PC-3 (cell line): Measurements from ENCODE around the gene EXOC8. TPM values are rescaled to one million over a fixed set of nuclear protein-coding genes. Genes with fewer than 3 reads are reported as not detected.

Experiments used
- ATAC-seq: fragments of 200-7000 bp; cut with Tn5 transposase; 2 replicates; pipeline ENCODE4 v1.9.1; 2020; ENCODE audit warnings: mild to moderate bottlenecking, moderate library complexity
- BruUV-seq: library from RNA; stranded (reverse); fragments of 400-500 nt; replicated peaks from 2 replicates; lab custom pipeline; 2021; lab: Mats Ljungman, UMichigan
- CTCF ChIA-PET: fragments of 300-600 bp; sonication (Branson Sonifier 250); formaldehyde crosslinking; loops from one replicate; lab custom pipeline; 2022; ENCODE audit warnings: antibody characterized with exemption; lab: Charles Lee
- POLR2A ChIA-PET: fragments of 300-600 bp; sonication (Branson Sonifier 250); formaldehyde crosslinking; loops from one replicate; lab custom pipeline; 2022; ENCODE audit warnings: antibody characterized with exemption; ENCODE audit not compliant: unreplicated experiment; lab: Charles Lee
- DNase-seq: peaks from one replicate; pipeline ENCODE4 v3.0.0-alpha.2; 2015
- H2AFZ ChIP-seq: fragments of 300-600 bp; sonication (generic); 2 replicates; pipeline ENCODE4 v1.6.0; 2016; ENCODE audit warnings: antibody characterized with exemption, low read length
- H3F3A ChIP-seq: fragments of 300-600 bp; sonication (generic); one replicate; pipeline ENCODE4 v1.6.0; 2017; ENCODE audit warnings: antibody characterized with exemption, low read length, control low read depth, mild to moderate bottlenecking; ENCODE audit not compliant: unreplicated experiment
- H3K27ac ChIP-seq: fragments of 300-600 bp; sonication (generic); 2 replicates; pipeline ENCODE4 v1.5.1; 2016; ENCODE audit warnings: mild to moderate bottlenecking, low read length
- H3K27me3 ChIP-seq: fragments of 300-600 bp; sonication (generic); 2 replicates; pipeline ENCODE4 v1.6.1; 2016; ENCODE audit warnings: low read length, mixed read lengths
- H3K36me3 ChIP-seq: fragments of 300-600 bp; sonication (generic); 2 replicates; pipeline ENCODE4 v1.6.1; 2016; ENCODE audit warnings: low read depth, mixed run types, low read length, mixed read lengths
- H3K4me1 ChIP-seq: fragments of 300-600 bp; sonication (generic); 2 replicates; pipeline ENCODE4 v1.5.1; 2016; ENCODE audit warnings: low read length; ENCODE audit not compliant: insufficient read depth
- H3K4me2 ChIP-seq: fragments of 300-600 bp; sonication (generic); 2 replicates; pipeline ENCODE4 v1.6.0; 2016; ENCODE audit warnings: low read length
- H3K4me3 ChIP-seq: fragments of 300-600 bp; sonication (generic); 2 replicates; pipeline ENCODE4 v1.5.1; 2016; ENCODE audit warnings: mild to moderate bottlenecking, low read length, mixed read lengths
- H3K79me2 ChIP-seq: fragments of 300-600 bp; sonication (generic); 2 replicates; pipeline ENCODE4 v1.6.1; 2017; ENCODE audit warnings: low read length, mixed read lengths
- H3K9ac ChIP-seq: fragments of 300-600 bp; sonication (generic); 2 replicates; pipeline ENCODE4 v1.6.0; 2016; ENCODE audit warnings: mild to moderate bottlenecking, low read length
- H3K9me2 ChIP-seq: fragments of 300-600 bp; sonication (generic); replicated peaks from 2 replicates; pipeline ENCODE4 v1.6.1; 2016; ENCODE audit warnings: mixed run types, low read length, mixed read lengths
- H3K9me3 ChIP-seq: fragments of 300-600 bp; sonication (generic); 2 replicates; pipeline ENCODE4 v1.6.1; 2016; ENCODE audit warnings: low read length, mixed read lengths
- H4K20me1 ChIP-seq: fragments of 300-600 bp; sonication (generic); 2 replicates; pipeline ENCODE4 v1.6.1; 2016; ENCODE audit warnings: low read length, mixed read lengths
- EZH2 ChIP-seq: fragments of 300-600 bp; sonication (generic); IDR thresholded peaks from one replicate; pipeline ENCODE4 v1.6.1; 2017; ENCODE audit warnings: antibody characterized with exemption, mild to moderate bottlenecking, low read length; ENCODE audit not compliant: unreplicated experiment
- EZH2phosphoT487 ChIP-seq: fragments of 300-600 bp; sonication (generic); IDR thresholded peaks from 2 replicates; pipeline ENCODE4 v1.6.1; 2018; ENCODE audit warnings: mild to moderate bottlenecking, antibody characterized with exemption, low read length, borderline replicate concordance
- intact Hi-C: fragments of 100-400 bp; cut with micrococcal nuclease; formaldehyde crosslinking; loops from 2 replicates; pipeline ENCODE4 v1.9.0; 2023
- total RNA-seq: library from RNA; depleted of rRNA; stranded (reverse); fragments of >200 nt; gene quantifications from 2 replicates; pipeline ENCODE4 v1.2.3, GENCODE V29; 2014
- TF ChIP-seq, protein P1 (sequence below): fragments of 300-600 bp; sonication (generic); conservative IDR thresholded peaks from 2 replicates; pipeline ENCODE4 v1.5.1; 2017; ENCODE audit warnings: antibody characterized with exemption, low read depth, mild to moderate bottlenecking, low read length

Gene EXOC8
- total RNA-seq, 1 experiment from 2014 or later = 14.0 TPM

DNA sequence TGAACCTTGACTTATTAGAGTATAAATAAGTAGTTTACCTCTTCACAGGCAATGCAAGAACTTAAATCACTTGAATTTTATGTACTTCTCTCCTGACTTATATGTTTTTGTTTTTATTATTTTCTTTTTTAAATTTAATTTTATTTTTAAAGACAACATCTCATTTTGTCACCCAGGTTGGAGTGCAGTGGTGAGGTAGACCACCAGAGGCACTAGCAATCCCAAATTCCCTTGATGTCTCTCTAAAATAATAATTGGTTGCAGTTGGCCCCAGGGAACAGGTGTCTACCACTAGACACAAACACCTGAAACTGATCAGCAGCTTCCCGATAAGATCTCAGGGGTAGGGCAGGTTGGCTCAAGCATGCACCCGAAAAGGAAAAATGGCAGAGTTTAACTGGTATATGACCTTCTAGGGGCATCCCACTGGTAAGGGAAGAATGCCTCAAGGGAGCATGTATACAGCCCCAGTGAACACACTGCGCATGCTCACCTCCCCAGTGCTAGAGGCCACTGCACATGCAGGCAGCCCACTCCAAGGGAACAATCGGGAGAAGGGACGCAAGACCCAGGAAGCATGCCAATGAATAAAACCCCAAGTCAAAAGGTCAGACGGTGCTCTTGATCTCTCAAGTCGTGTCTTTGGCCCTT is 14.6 kb downstream of the EXOC8 start:
- TF ChIP-seq EZH2phosphoT487 (no peak), EZH2 (no peak)
- TF ChIP-seq, protein P1, sequence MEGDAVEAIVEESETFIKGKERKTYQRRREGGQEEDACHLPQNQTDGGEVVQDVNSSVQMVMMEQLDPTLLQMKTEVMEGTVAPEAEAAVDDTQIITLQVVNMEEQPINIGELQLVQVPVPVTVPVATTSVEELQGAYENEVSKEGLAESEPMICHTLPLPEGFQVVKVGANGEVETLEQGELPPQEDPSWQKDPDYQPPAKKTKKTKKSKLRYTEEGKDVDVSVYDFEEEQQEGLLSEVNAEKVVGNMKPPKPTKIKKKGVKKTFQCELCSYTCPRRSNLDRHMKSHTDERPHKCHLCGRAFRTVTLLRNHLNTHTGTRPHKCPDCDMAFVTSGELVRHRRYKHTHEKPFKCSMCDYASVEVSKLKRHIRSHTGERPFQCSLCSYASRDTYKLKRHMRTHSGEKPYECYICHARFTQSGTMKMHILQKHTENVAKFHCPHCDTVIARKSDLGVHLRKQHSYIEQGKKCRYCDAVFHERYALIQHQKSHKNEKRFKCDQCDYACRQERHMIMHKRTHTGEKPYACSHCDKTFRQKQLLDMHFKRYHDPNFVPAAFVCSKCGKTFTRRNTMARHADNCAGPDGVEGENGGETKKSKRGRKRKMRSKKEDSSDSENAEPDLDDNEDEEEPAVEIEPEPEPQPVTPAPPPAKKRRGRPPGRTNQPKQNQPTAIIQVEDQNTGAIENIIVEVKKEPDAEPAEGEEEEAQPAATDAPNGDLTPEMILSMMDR = no peak
- no TSS peak for BruUV-seq
- Histone ChIP-seq H3K27me3 (no peaks in the 10 kb centered on the region), H3K36me3 (no peaks in the 10 kb centered on the region), H3K4me1 (no peaks in the 10 kb centered on the region), H3K9me2 (no peaks in the 10 kb centered on the region), H3K4me3 (no peak overlapping the region), H2AFZ (no peak overlapping the region), H3F3A (no peaks in the 10 kb centered on the region), H3K79me2 (no peaks in the 10 kb centered on the region), H4K20me1 (no peaks in the 10 kb centered on the region), H3K9ac (no peak overlapping the region), H3K27ac (no peak overlapping the region), H3K9me3 (no peaks in the 10 kb centered on the region), H3K4me2 (no peak overlapping the region)
- ATAC-seq (no peak), DNase-seq (no peak)
- ChIA-PET CTCF (no interaction called here), POLR2A (no interaction called here)
- intact Hi-C loops = no loop called here

GRCh38 chr1:231319080-231319479 is 18.6 kb downstream of the EXOC8 start:
- intact Hi-C loops = no loop called here
- ChIA-PET CTCF (no interaction called here), POLR2A (no interaction called here)
- BruUV-seq = no TSS peak
- no peak overlapping the region for H3K9ac ChIP-seq
- no peak for TF ChIP-seq EZH2phosphoT487
- TF ChIP-seq, protein P1 = no peak
- no peak for TF ChIP-seq EZH2
- H3K9me2 ChIP-seq = no peaks in the 10 kb centered on the region
- no peaks in the 10 kb centered on the region for H4K20me1 ChIP-seq
- no peaks in the 10 kb centered on the region for H3K27me3 ChIP-seq
- no peak overlapping the region for H3K27ac ChIP-seq
- H3K79me2 ChIP-seq = no peaks in the 10 kb centered on the region
- no peaks in the 10 kb centered on the region for H3K36me3 ChIP-seq
- H3K4me2 ChIP-seq = no peak overlapping the region
- no peak overlapping the region for H3K4me3 ChIP-seq
- no peak for DNase-seq
- no peaks in the 10 kb centered on the region for H3K9me3 ChIP-seq
- no peaks in the 10 kb centered on the region for H3K4me1 ChIP-seq
- no peak for ATAC-seq
- H2AFZ ChIP-seq = no peak overlapping the region
- H3F3A ChIP-seq = no peaks in the 10 kb centered on the region

DNA sequence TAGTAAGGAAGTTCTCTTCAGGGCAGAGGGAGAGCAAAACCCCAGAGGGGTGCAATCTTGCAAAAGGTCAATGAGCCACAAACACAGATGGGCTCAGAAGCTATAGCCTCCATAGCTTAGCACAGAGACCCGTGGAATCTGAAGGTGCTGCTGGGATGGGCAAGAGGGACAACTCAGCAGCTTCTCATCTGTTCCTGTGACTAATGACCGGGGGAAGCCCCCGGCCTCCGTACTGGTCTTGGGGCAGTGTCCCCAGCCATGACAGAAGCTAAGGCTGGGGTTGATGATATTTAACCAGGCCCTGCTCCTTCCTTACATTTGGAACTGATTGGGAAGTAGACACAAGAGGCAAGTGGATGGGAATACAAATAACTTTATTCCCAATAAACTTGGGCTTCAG is 19.1 kb downstream of the EXOC8 start:
- Histone ChIP-seq H2AFZ (no peak overlapping the region), H3K36me3 (no peaks in the 10 kb centered on the region), H3K4me3 (no peak overlapping the region), H3K79me2 (no peaks in the 10 kb centered on the region), H3K27me3 (no peaks in the 10 kb centered on the region), H3K9me2 (no peaks in the 10 kb centered on the region), H3K9me3 (no peaks in the 10 kb centered on the region), H4K20me1 (no peaks in the 10 kb centered on the region), H3K9ac (no peak overlapping the region), H3K4me1 (no peaks in the 10 kb centered on the region), H3K4me2 (no peak overlapping the region), H3K27ac (no peak overlapping the region), H3F3A (no peaks in the 10 kb centered on the region)
- ChIA-PET CTCF (no interaction called here), POLR2A (no interaction called here)
- TF ChIP-seq, protein P1 = no peak
- TF ChIP-seq EZH2 = no peak
- no peak for TF ChIP-seq EZH2phosphoT487
- no peak for ATAC-seq
- no peak for DNase-seq
- no TSS peak for BruUV-seq
- intact Hi-C loops = no loop called here
